HepG2 (cell line): ENCODE data around the gene KRTAP12-4. TPM values are rescaled to one million over a fixed set of nuclear protein-coding genes. Genes with fewer than 3 reads are reported as not detected.
A peak's percentile ranks its signal among the peaks of the same experiment; 100 is the strongest.

ENCODE experiments used
- ARNT ChIP-seq: fragments of 450-650 bp; IDR thresholded peaks from 2 replicates; pipeline ENCODE4 v1.6.1; 2017
- GATAD2A ChIP-seq: IDR thresholded peaks from 2 replicates; pipeline ENCODE4 v1.6.1; 2016
- HOXA7 ChIP-seq: sonication (generic); formaldehyde crosslinking; IDR thresholded peaks from 2 replicates; pipeline ENCODE4 v1.8.1; 2022; ENCODE audit warnings: mild to moderate bottlenecking, missing genetic modification reagents, moderate library complexity
- KAT8 ChIP-seq: IDR thresholded peaks from 2 replicates; pipeline ENCODE4 v1.6.1; 2016; ENCODE audit warnings: missing genetic modification reagents, missing compliant biosample characterization
- NFKB2 ChIP-seq: sonication (generic); formaldehyde crosslinking; IDR thresholded peaks from 2 replicates; pipeline ENCODE4 v1.4.0; 2020; ENCODE audit warnings: missing genetic modification reagents, borderline replicate concordance
- PAXIP1 ChIP-seq: sonication (generic); formaldehyde crosslinking; conservative IDR thresholded peaks from 2 replicates; pipeline ENCODE4 v1.4.0; 2020; ENCODE audit warnings: mild to moderate bottlenecking, missing genetic modification reagents, moderate library complexity
- RARA ChIP-seq: IDR thresholded peaks from 2 replicates; pipeline ENCODE4 v1.6.1; 2016; ENCODE audit warnings: missing genetic modification reagents, missing compliant biosample characterization
- RFX1 ChIP-seq: fragments of 450-650 bp; IDR thresholded peaks from 2 replicates; pipeline ENCODE4 v1.6.1; 2017
- SAFB2 ChIP-seq: sonication (generic); formaldehyde crosslinking; IDR thresholded peaks from 2 replicates; pipeline ENCODE4 v1.5.1; 2020; ENCODE audit warnings: missing genetic modification reagents, low read depth, mild to moderate bottlenecking, borderline replicate concordance
- THAP9 ChIP-seq: sonication (generic); formaldehyde crosslinking; IDR thresholded peaks from 2 replicates; pipeline ENCODE4; 2020; ENCODE audit warnings: missing genetic modification reagents, mild to moderate bottlenecking, borderline replicate concordance
- ZBTB43 ChIP-seq: sonication (generic); formaldehyde crosslinking; conservative IDR thresholded peaks from 2 replicates; pipeline ENCODE4 v1.4.0; 2020; ENCODE audit warnings: missing genetic modification reagents
- ZNF235 ChIP-seq: sonication (generic); formaldehyde crosslinking; IDR thresholded peaks from 2 replicates; pipeline ENCODE4 v1.8.1; 2023; ENCODE audit warnings: mild to moderate bottlenecking, missing genetic modification reagents, borderline replicate concordance
- ZNF256 ChIP-seq: sonication (generic); formaldehyde crosslinking; conservative IDR thresholded peaks from 2 replicates; pipeline ENCODE4 v1.4.0; 2020; ENCODE audit warnings: missing genetic modification reagents
- ZNF383 ChIP-seq: sonication (generic); formaldehyde crosslinking; IDR thresholded peaks from 2 replicates; pipeline ENCODE4 v1.4.0; 2020; ENCODE audit warnings: missing genetic modification reagents, mild to moderate bottlenecking, borderline replicate concordance
- ZNF598 ChIP-seq: sonication (generic); formaldehyde crosslinking; IDR thresholded peaks from 2 replicates; pipeline ENCODE4 v1.5.1; 2020; ENCODE audit warnings: mild to moderate bottlenecking, missing genetic modification reagents, borderline replicate concordance
- ZNF614 ChIP-seq: IDR thresholded peaks from 2 replicates; pipeline ENCODE4 v1.6.1; 2018; ENCODE audit warnings: missing biosample characterization, missing genetic modification reagents, inconsistent platforms, borderline replicate concordance
- ZNF670 ChIP-seq: sonication (generic); formaldehyde crosslinking; IDR thresholded peaks from 2 replicates; pipeline ENCODE4 v1.8.0; 2022; ENCODE audit warnings: mild to moderate bottlenecking, missing genetic modification reagents, borderline replicate concordance
- ZNF782 ChIP-seq: sonication (generic); formaldehyde crosslinking; IDR thresholded peaks from 2 replicates; pipeline ENCODE4 v1.4.0; 2020; ENCODE audit warnings: missing genetic modification reagents, mild to moderate bottlenecking, borderline replicate concordance
- polyA plus RNA-seq, 8 experiments: library from polyadenylated mRNA; depleted of rRNA in 3 of 8; stranded (reverse) in 7 of 8; unstranded in 1 of 8; fragments of >200 nt; fragmentation: Illumina TruSeq in 4 of 8; extraction: Trizol in 4 of 8; gene quantifications; 2 replicates each; pipeline versions ENCODE4 v1.2.1 to v1.2.3, GENCODE V29; 2011 to 2016; ENCODE audit warnings: low read depth in 4 of 8, missing spikeins in 1 of 8, mixed read lengths in 1 of 8; ENCODE audit not compliant: insufficient read depth in 1 of 8
- total RNA-seq, 5 experiments: library from RNA; depleted of rRNA; stranded (reverse); fragments of >200 nt; fragmentation: Illumina TruSeq; extraction: Trizol; gene quantifications; 2 replicates each; pipeline ENCODE4 v1.2.3, GENCODE V29; 2016; ENCODE audit warnings: low read depth in 1 of 5

The KRTAP12-4 gene
- total and polyA plus RNA-seq, 2 of the 13 experiments (the other 11 are each of a cell fraction or from before 2014, with no cell fraction given), result not detected

GRCh38 chr21:44702973-44703730 lies 48.7 kb upstream of the KRTAP12-4 start (continued):
- TF ChIP-seq ZBTB43 (0 out of 2 replicates have a peak, but pooled peaks have one; percentile 24), KAT8 (peak; percentile 32; the same call in 1 of the 2 replicates), GATAD2A (CRISPR knock-in tag) (peak; percentile 70), ZNF598 (CRISPR knock-in tag) (peak; percentile 63; the same call in 1 of the 2 replicates), ZNF235 (CRISPR knock-in tag) (no peak), THAP9 (CRISPR knock-in tag) (peak; percentile 18; the same call in 1 of the 2 replicates), ZNF614 (CRISPR knock-in tag) (0 out of 2 replicates have a peak, but pooled peaks have one; percentile 26), ARNT (no peak), HOXA7 (CRISPR knock-in tag) (no peak), PAXIP1 (peak; percentile 51), ZNF782 (CRISPR knock-in tag) (peak; percentile 66; the same call in 1 of the 2 replicates), ZNF256 (CRISPR knock-in tag) (0 out of 2 replicates have a peak, but pooled peaks have one; percentile 48), RARA (peak; percentile 74), ZNF383 (CRISPR knock-in tag) (no peak), ZNF670 (CRISPR knock-in tag) (peak; percentile 66; the same call in 1 of the 2 replicates), NFKB2 (CRISPR knock-in tag) (peak; percentile 55; the same call in 1 of the 2 replicates), SAFB2 (CRISPR knock-in tag) (no peak), RFX1 (no peak)
